AG04449 (cell line): ENCODE data around the gene TAS2R41.
"Not testable (repeated sequence)": the region's sequence is repeated elsewhere in the genome, so short reads cannot be mapped to it uniquely, and the experiment has no call there.

Experiments used
- CTCF ChIA-PET: fragments of 350-600 bp; formaldehyde crosslinking; extraction: SDS; loops from one replicate; lab custom pipeline; 2021; ENCODE audit warnings: antibody characterized with exemption; lab: Yijun Ruan, JAX
- POLR2A ChIA-PET: fragments of 400-600, 350-600 bp; formaldehyde crosslinking; extraction: SDS; loops from one replicate; lab custom pipeline; 2020; ENCODE audit warnings: antibody characterized with exemption, inconsistent platforms; lab: Yijun Ruan, JAX
- DNase-seq: peaks from one replicate; pipeline ENCODE4 v3.0.0-alpha.2; 2010; ENCODE audit warnings: low read depth, low spot score
- H3K4me3 ChIP-seq: 2 replicates; pipeline ENCODE4 v1.5.1; 2011; ENCODE audit warnings: low read depth, mild to moderate bottlenecking, control low read depth, low read length
- TF ChIP-seq, protein P1 (sequence below): IDR thresholded peaks from one replicate; pipeline ENCODE4 v1.5.1; 2011; ENCODE audit warnings: mild to moderate bottlenecking, moderate library complexity, low read length, control low read depth, inconsistent platforms; ENCODE audit not compliant: insufficient read depth; ENCODE audit errors: missing control alignments

The TAS2R41 gene

DNA sequence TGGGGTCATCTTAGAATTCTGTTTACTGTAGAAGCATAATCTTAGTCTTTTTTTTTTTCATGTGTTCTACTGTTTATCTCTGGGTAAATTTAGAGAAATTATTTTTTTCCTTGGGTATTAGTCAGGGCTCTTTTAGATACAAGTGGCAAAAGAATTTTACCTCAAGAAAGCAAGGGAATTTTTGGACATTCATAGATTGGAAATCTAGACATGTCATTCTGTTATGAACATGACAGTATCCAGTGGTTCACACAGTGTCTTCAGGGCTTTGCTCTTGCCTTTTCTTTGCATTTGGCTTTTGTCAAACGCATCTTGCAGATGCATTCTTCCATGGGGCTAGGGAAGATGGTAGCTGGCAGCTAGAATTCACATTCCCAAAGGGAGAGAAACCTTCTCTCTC lies 13.7 kb upstream of the TAS2R41 start:
- DNase-seq: no peak
- POLR2A ChIA-PET: no interaction called here
- CTCF ChIA-PET: no interaction called here

DNA sequence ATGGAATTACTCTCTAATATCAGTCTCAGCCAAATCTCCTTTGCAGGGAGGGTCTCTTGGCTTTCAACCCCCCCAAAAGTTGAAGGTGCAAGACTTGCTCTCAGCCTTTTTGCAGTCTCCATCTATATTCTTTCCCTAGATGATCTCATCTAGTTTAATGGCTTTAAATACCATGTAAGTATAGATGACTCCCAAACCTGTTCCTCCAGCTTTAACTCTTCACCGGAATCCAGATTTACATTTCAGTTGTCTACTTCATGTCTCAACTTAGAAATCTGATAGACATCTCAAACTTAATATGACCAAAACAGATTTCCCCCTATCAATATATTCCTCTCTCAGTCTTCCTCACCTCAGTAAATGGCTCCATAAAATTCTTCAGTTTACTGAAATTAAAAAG lies 9.9 kb upstream of the TAS2R41 start:
- DNase-seq: no peak
- no peak overlapping the region for H3K4me3 ChIP-seq
- TF ChIP-seq, protein P1, sequence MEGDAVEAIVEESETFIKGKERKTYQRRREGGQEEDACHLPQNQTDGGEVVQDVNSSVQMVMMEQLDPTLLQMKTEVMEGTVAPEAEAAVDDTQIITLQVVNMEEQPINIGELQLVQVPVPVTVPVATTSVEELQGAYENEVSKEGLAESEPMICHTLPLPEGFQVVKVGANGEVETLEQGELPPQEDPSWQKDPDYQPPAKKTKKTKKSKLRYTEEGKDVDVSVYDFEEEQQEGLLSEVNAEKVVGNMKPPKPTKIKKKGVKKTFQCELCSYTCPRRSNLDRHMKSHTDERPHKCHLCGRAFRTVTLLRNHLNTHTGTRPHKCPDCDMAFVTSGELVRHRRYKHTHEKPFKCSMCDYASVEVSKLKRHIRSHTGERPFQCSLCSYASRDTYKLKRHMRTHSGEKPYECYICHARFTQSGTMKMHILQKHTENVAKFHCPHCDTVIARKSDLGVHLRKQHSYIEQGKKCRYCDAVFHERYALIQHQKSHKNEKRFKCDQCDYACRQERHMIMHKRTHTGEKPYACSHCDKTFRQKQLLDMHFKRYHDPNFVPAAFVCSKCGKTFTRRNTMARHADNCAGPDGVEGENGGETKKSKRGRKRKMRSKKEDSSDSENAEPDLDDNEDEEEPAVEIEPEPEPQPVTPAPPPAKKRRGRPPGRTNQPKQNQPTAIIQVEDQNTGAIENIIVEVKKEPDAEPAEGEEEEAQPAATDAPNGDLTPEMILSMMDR: no peak
- POLR2A ChIA-PET: no interaction called here
- CTCF ChIA-PET: interaction anchor here (1.1 to 1.9 kb wide), 3 partner anchors 22 to 52 kb away, joined by 3 to 6 read pairs (median 3); no protein-coding TSS in a partner anchor

More for the DNA sequence above, 13.7 kb upstream of the TAS2R41 start:
- no peak overlapping the region for H3K4me3 ChIP-seq
- TF ChIP-seq, protein P1: no peak

DNA sequence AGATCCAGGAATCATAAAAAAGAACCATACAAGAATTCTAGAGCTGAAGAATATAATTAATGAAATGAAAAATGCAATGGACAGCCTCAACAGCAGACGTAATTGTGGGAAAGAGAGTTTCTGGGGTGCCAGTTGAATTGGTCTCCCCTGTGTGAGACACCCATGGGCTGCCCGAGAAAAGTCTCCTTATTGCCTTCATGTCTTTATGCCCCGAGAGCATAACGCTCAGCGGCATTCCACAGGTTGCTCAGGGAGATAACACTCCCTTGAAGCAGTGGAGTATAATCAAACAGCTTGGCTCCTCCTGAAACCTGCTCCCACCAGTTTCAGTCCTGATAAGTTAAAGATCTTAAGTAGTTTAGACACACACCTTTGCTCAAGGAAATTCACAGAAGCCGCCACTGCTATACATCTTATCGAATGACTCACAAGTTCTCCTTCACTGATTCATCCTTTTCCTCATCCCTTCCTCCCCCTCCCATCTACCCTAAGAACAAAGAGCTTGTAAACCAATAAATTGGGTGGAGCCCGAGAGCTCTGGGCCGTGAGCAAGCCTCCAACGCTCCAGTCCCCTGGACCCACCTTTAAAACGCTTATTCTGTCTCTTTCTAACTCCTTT lies 5.5 kb upstream of the TAS2R41 start:
- POLR2A ChIA-PET, CTCF ChIA-PET: not testable (repeated sequence)

DNA sequence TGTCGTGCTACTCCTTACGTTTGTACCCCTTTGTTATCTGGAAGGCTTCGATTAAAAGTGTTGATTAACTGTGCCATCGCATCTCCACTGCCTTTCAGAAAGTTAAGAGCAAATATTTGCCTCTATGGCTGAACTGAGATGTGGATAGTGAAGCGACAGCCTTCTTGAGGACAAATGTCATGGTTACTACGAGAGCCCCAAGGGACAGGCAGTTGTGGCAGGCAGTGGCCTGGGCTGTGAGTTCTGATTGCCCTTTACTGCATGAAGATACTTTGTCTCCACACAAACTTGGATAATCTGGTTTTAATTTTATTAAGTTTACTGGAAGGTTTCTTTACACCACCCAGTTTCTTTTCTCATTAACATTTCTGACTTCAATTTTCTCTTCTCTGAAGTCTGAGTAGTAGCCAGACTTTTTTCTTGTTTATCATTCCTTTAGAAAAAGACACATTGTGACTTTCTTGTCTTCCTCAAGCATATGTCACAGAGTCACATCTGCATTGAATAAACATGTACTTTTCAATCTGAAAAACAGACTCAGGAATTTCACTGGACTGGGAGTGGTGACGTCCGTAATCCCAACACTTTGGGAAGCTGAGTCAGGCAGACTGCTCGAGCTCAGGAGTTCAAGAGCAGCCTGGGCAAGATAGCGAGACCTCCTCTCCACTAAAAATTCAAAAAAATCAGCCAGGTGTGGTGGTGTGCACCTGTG lies 1.5 kb downstream of the TAS2R41 start:
- DNase-seq: no peak
- CTCF ChIA-PET: interaction anchor here (3.2 kb wide), 1 partner anchor 12 kb away, joined by 20 read pairs; no protein-coding TSS in a partner anchor
- H3K4me3 ChIP-seq: no peak overlapping the region
- TF ChIP-seq, protein P1: no peak
- POLR2A ChIA-PET: no interaction called here

More for the DNA sequence above, 5.5 kb upstream of the TAS2R41 start:
- DNase-seq, H3K4me3 ChIP-seq: not testable (repeated sequence)

DNA sequence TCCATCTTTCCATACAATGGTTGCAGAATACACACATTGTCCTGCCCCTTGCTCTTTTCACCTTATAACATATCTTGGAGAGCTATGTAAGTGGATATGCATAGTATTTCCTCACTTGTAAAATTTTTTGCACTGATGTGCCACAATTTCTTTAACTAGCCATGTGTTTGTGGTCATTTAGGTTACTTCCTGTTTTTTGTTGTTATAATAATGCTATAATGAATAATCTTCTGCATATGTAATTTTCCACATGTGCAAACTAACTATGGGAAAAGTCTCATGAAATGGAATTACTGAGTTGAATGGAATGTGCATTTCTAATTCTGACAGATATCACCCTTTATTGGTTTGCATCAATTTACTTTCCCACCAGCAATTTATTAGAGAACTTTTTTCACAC lies 2.8 kb downstream of the TAS2R41 start:
- ChIA-PET POLR2A (no interaction called here), CTCF (interaction anchor here (1.0 to 3.2 kb wide), 2 partner anchors 11 to 240 kb away, joined by 5 to 20 read pairs; no protein-coding TSS in a partner anchor)
- H3K4me3 ChIP-seq: no peak overlapping the region
- no peak for DNase-seq
- TF ChIP-seq, protein P1: no peak

DNA sequence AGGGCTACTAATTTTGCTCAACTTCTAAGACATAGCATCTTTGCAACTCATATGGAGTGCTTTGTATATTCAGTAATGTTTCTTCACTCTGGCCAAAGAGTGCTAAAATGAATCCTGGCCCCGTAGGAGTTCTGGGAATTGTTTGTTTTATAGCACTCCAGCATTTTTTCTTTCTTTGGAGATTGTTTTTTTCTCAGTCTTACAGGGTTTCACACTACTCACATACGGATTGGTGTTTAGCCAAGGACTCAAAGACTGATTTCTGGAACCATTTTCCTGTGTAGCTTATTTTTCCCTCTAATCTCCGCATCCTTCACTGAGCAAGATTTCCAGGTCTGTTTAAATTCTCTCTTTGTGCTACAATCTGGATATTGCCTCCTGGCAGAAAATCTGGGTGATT lies 6.4 kb downstream of the TAS2R41 start:
- TF ChIP-seq, protein P1: no peak
- POLR2A ChIA-PET: no interaction called here
- CTCF ChIA-PET: interaction anchor here (1.9 kb wide), 1 partner anchor 8 kb away, joined by 5 read pairs; no protein-coding TSS in a partner anchor
- H3K4me3 ChIP-seq: no peak overlapping the region
- no peak for DNase-seq
